ENCODE data around the gene ZNF541.
A peak's percentile ranks its signal among the peaks of the same experiment; 100 is the strongest.

Gene ZNF541

GRCh38 chr19:47531640-47532387, 41.1 kb downstream of the ZNF541 start:
- H3K4me1 ChIP-seq (ENCODE audit: control insufficient read depth in 2 of 2, insufficient read depth in 1 of 2, low read depth in 1 of 2, low read length in 2 of 2): no peaks in the 10 kb centered on the region
- no peak overlapping the region for H2BK12ac ChIP-seq (ENCODE audit: low read length)
- H3K14ac ChIP-seq (ENCODE audit: low read length): no peak overlapping the region
- DNase-seq (ENCODE audit: low spot score): no peak
- no CpG with 5 or more reads among the region's 14 CpGs for WGBS, 2 donors (ENCODE audit: extremely low coverage in 2 of 2, insufficient read length in 2 of 2, insufficient replicate concordance in 1 of 2)
- H2AFZ ChIP-seq (ENCODE audit: low read length): no peak overlapping the region
- H3K4me3 ChIP-seq (ENCODE audit: low read length in 2 of 2): peak overlapping the region in 1 of 2 donors; percentile 48
- H3K4ac ChIP-seq (ENCODE audit: low read length): no peak overlapping the region
- H3K27me3 ChIP-seq (ENCODE audit: control insufficient read depth in 3 of 3, insufficient read depth in 3 of 3, low read depth in 1 of 3, low read length in 3 of 3): peaks cover 0 to 17% (median 0%) of the 10 kb centered on the region in 3 experiments
- no peak overlapping the region for H4K91ac ChIP-seq (ENCODE audit: low read depth, low read length, poor library complexity)
- H3K27ac ChIP-seq (replicated peaks; ENCODE audit: low read length): no peak overlapping the region
- H4K8ac ChIP-seq (ENCODE audit: low read depth, low read length): no peak overlapping the region
- no peak overlapping the region for H3K23ac ChIP-seq (ENCODE audit: low read depth, low read length, poor library complexity)
- no peak overlapping the region for H3K9ac ChIP-seq (ENCODE audit: low read depth, low read length, poor library complexity)
- no peaks in the 10 kb centered on the region for H3K9me3 ChIP-seq (replicated peaks in 1 of 2; ENCODE audit: control insufficient read depth in 2 of 2, insufficient read depth in 1 of 2, low read depth in 1 of 2, low read length in 2 of 2)
- no peak overlapping the region for H2BK120ac ChIP-seq (ENCODE audit: low read depth, low read length)
- no peaks in the 10 kb centered on the region for H3K36me3 ChIP-seq (replicated peaks in 1 of 2; ENCODE audit: control insufficient read depth in 2 of 2, insufficient read depth in 2 of 2, low read length in 2 of 2)
- H3K4me2 ChIP-seq (ENCODE audit: insufficient read depth, low read length, poor library complexity, severe bottlenecking): no peak overlapping the region
- peak overlapping the region; percentile 30 for H2BK15ac ChIP-seq (ENCODE audit: low read length)
- peak overlapping the region; percentile 56 for H2AK5ac ChIP-seq (ENCODE audit: low read depth, low read length)
- H3K79me1 ChIP-seq (ENCODE audit: low read depth, low read length): no peaks in the 10 kb centered on the region
- no peak overlapping the region for H2BK5ac ChIP-seq (ENCODE audit: low read length)
- H3K18ac ChIP-seq (ENCODE audit: low read length): peak overlapping the region; percentile 76

- Histone ChIP-seq H3K4me3 (ENCODE audit: low read length in 2 of 2) (no peak overlapping the region), H2BK120ac (ENCODE audit: low read depth, low read length) (no peak overlapping the region)
- no CpG with 5 or more reads among the region's 16 CpGs for WGBS, 2 donors (ENCODE audit: extremely low coverage in 2 of 2, insufficient read length in 2 of 2, insufficient replicate concordance in 1 of 2)
These were observed 43.8 kb downstream of the ZNF541 start for GRCh38 chr19:47529018-47529742.

DNA sequence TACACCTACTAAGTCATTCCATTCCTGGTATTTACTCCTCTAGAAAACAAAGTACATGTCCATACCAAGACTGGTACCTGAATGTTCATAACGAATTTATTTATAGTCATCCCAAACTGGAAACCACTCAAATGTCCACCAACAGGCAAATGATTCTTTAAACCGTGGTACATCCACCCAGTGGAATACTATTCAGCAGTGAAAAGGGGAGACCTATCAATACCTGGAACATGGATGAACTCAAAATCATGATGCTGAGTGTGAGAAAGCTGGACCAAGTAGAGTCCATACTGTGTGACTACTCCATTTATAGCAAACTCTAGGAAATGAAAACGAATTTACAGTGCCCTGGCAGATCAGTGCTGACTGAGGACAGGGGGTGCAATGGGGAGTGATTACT, 46.1 kb downstream of the ZNF541 start:
- Histone ChIP-seq H3K14ac (ENCODE audit: low read length) (no peak overlapping the region), H3K79me1 (ENCODE audit: low read depth, low read length) (no peaks in the 10 kb centered on the region), H3K9ac (ENCODE audit: low read depth, low read length, poor library complexity) (no peak overlapping the region), H3K18ac (ENCODE audit: low read length) (no peak overlapping the region), H3K4me1 (ENCODE audit: control insufficient read depth in 2 of 2, insufficient read depth in 1 of 2, low read depth in 1 of 2, low read length in 2 of 2) (peaks cover 0 to 4% of the 10 kb centered on the region in 2 donors), H2AFZ (ENCODE audit: low read length) (no peak overlapping the region), H3K27me3 (ENCODE audit: control insufficient read depth in 3 of 3, insufficient read depth in 3 of 3, low read depth in 1 of 3, low read length in 3 of 3) (peaks cover 0 to 18% (median 0%) of the 10 kb centered on the region in 3 experiments), H2BK5ac (ENCODE audit: low read length) (no peak overlapping the region), H4K8ac (ENCODE audit: low read depth, low read length) (no peak overlapping the region), H3K23ac (ENCODE audit: low read depth, low read length, poor library complexity) (no peak overlapping the region), H2AK5ac (ENCODE audit: low read depth, low read length) (no peak overlapping the region), H4K91ac (ENCODE audit: low read depth, low read length, poor library complexity) (no peak overlapping the region), H2BK15ac (ENCODE audit: low read length) (no peak overlapping the region), H2BK12ac (ENCODE audit: low read length) (no peak overlapping the region), H3K4me3 (ENCODE audit: low read length in 2 of 2) (no peak overlapping the region), H3K4ac (ENCODE audit: low read length) (no peak overlapping the region), H3K27ac (replicated peaks; ENCODE audit: low read length) (no peak overlapping the region), H3K9me3 (replicated peaks in 1 of 2; ENCODE audit: control insufficient read depth in 2 of 2, insufficient read depth in 1 of 2, low read depth in 1 of 2, low read length in 2 of 2) (no peaks in the 10 kb centered on the region), H2BK120ac (ENCODE audit: low read depth, low read length) (no peak overlapping the region), H3K4me2 (ENCODE audit: insufficient read depth, low read length, poor library complexity, severe bottlenecking) (no peak overlapping the region), H3K36me3 (replicated peaks in 1 of 2; ENCODE audit: control insufficient read depth in 2 of 2, insufficient read depth in 2 of 2, low read length in 2 of 2) (no peaks in the 10 kb centered on the region)
- WGBS, 2 donors (ENCODE audit: extremely low coverage in 2 of 2, insufficient read length in 2 of 2, insufficient replicate concordance in 1 of 2): no CpG with 5 or more reads among the region's 3 CpGs
- DNase-seq (ENCODE audit: low spot score): no peak

More at GRCh38 chr19:47529018-47529742, 43.8 kb downstream of the ZNF541 start:
- Histone ChIP-seq H3K9me3 (replicated peaks in 1 of 2; ENCODE audit: control insufficient read depth in 2 of 2, insufficient read depth in 1 of 2, low read depth in 1 of 2, low read length in 2 of 2) (no peaks in the 10 kb centered on the region), H3K27me3 (ENCODE audit: control insufficient read depth in 3 of 3, insufficient read depth in 3 of 3, low read depth in 1 of 3, low read length in 3 of 3) (peaks cover 0 to 17% (median 0%) of the 10 kb centered on the region in 3 experiments), H3K14ac (ENCODE audit: low read length) (peak overlapping the region; percentile 84), H3K18ac (ENCODE audit: low read length) (peak overlapping the region; percentile 27), H4K8ac (ENCODE audit: low read depth, low read length) (no peak overlapping the region), H3K27ac (replicated peaks; ENCODE audit: low read length) (no peak overlapping the region), H3K4ac (ENCODE audit: low read length) (no peak overlapping the region), H2AFZ (ENCODE audit: low read length) (no peak overlapping the region), H3K36me3 (replicated peaks in 1 of 2; ENCODE audit: control insufficient read depth in 2 of 2, insufficient read depth in 2 of 2, low read length in 2 of 2) (no peaks in the 10 kb centered on the region), H3K4me1 (ENCODE audit: control insufficient read depth in 2 of 2, insufficient read depth in 1 of 2, low read depth in 1 of 2, low read length in 2 of 2) (no peaks in the 10 kb centered on the region), H3K4me2 (ENCODE audit: insufficient read depth, low read length, poor library complexity, severe bottlenecking) (no peak overlapping the region), H3K23ac (ENCODE audit: low read depth, low read length, poor library complexity) (peak overlapping the region; percentile 20), H2BK5ac (ENCODE audit: low read length) (peak overlapping the region; percentile 29), H2AK5ac (ENCODE audit: low read depth, low read length) (peak overlapping the region; percentile 58), H2BK15ac (ENCODE audit: low read length) (no peak overlapping the region), H2BK12ac (ENCODE audit: low read length) (no peak overlapping the region), H4K91ac (ENCODE audit: low read depth, low read length, poor library complexity) (no peak overlapping the region), H3K79me1 (ENCODE audit: low read depth, low read length) (no peaks in the 10 kb centered on the region), H3K9ac (ENCODE audit: low read depth, low read length, poor library complexity) (peak overlapping the region; percentile 24)
- DNase-seq (ENCODE audit: low spot score): no peak

DNA sequence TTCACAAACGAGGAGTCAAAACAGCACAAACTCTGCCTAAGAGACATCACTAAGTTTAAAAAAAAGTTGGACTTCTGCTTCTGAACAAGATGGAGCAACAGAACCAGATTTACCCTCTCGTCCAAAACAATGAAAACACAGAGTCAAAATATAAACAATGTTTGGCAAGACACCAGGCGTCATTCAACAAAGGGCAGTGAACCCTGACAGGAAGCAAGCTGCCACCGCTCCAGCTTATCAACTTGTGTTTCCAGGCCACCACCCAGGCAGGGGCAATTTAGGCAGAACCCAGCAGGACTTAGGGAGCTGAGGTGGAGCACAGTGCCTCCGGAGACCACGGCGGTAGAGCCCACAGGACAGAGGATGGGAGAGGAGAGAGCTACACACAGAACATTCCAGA, 49.5 kb downstream of the ZNF541 start:
- Histone ChIP-seq H2BK120ac (ENCODE audit: low read depth, low read length) (no peak overlapping the region), H3K4me3 (ENCODE audit: low read length in 2 of 2) (no peak overlapping the region), H3K36me3 (replicated peaks in 1 of 2; ENCODE audit: control insufficient read depth in 2 of 2, insufficient read depth in 2 of 2, low read length in 2 of 2) (no peaks in the 10 kb centered on the region), H4K8ac (ENCODE audit: low read depth, low read length) (no peak overlapping the region), H3K14ac (ENCODE audit: low read length) (no peak overlapping the region), H3K79me1 (ENCODE audit: low read depth, low read length) (no peaks in the 10 kb centered on the region), H4K91ac (ENCODE audit: low read depth, low read length, poor library complexity) (no peak overlapping the region), H2AFZ (ENCODE audit: low read length) (peak overlapping the region; percentile 77), H3K9ac (ENCODE audit: low read depth, low read length, poor library complexity) (no peak overlapping the region), H2AK5ac (ENCODE audit: low read depth, low read length) (no peak overlapping the region), H3K4ac (ENCODE audit: low read length) (no peak overlapping the region), H3K4me1 (ENCODE audit: control insufficient read depth in 2 of 2, insufficient read depth in 1 of 2, low read depth in 1 of 2, low read length in 2 of 2) (peaks cover 0 to 4% of the 10 kb centered on the region in 2 donors), H3K23ac (ENCODE audit: low read depth, low read length, poor library complexity) (no peak overlapping the region), H3K9me3 (replicated peaks in 1 of 2; ENCODE audit: control insufficient read depth in 2 of 2, insufficient read depth in 1 of 2, low read depth in 1 of 2, low read length in 2 of 2) (no peaks in the 10 kb centered on the region), H2BK12ac (ENCODE audit: low read length) (no peak overlapping the region), H3K18ac (ENCODE audit: low read length) (peak overlapping the region; percentile 55), H3K27me3 (ENCODE audit: control insufficient read depth in 3 of 3, insufficient read depth in 3 of 3, low read depth in 1 of 3, low read length in 3 of 3) (peaks cover 0 to 21% (median 0%) of the 10 kb centered on the region in 3 experiments), H3K4me2 (ENCODE audit: insufficient read depth, low read length, poor library complexity, severe bottlenecking) (no peak overlapping the region), H2BK15ac (ENCODE audit: low read length) (no peak overlapping the region), H3K27ac (replicated peaks; ENCODE audit: low read length) (no peak overlapping the region), H2BK5ac (ENCODE audit: low read length) (no peak overlapping the region)
- DNase-seq (ENCODE audit: low spot score): no peak
- WGBS, 2 donors (ENCODE audit: extremely low coverage in 2 of 2, insufficient read length in 2 of 2, insufficient replicate concordance in 1 of 2): no CpG with 5 or more reads among the region's 7 CpGs
